IMR-90 (cell line): ENCODE results near the gene EPHX1. TPM values are rescaled to one million over a fixed set of nuclear protein-coding genes. Genes with fewer than 3 reads are reported as not detected.

Source experiments
- ATAC-seq: fragments of 200-7000 bp; cut with Tn5 transposase; 2 replicates; pipeline ENCODE4 v1.9.1; 2020; ENCODE audit warnings: low read depth, mild to moderate bottlenecking, moderate library complexity
- BruUV-seq: library from RNA; stranded (reverse); fragments of 400-500 nt; replicated peaks from 2 replicates; lab custom pipeline; 2021; lab: Mats Ljungman, UMichigan
- CTCF ChIA-PET: fragments of 300-600 bp; formaldehyde crosslinking; extraction: SDS; loops from one replicate; lab custom pipeline; 2021; ENCODE audit warnings: antibody characterized with exemption; lab: Yijun Ruan, JAX
- POLR2A ChIA-PET: fragments of 300-600 bp; sonication (Branson Sonifier 250); formaldehyde crosslinking; loops from one replicate; lab custom pipeline; 2022; ENCODE audit warnings: antibody characterized with exemption; ENCODE audit not compliant: unreplicated experiment; lab: Charles Lee
- DNase-seq: peaks from one replicate; pipeline ENCODE4 v3.0.0; 2013
- H2AFZ ChIP-seq: replicated peaks from 2 replicates; pipeline ENCODE3; 2013; ENCODE audit warnings: low read length, mild to moderate bottlenecking; ENCODE audit not compliant: poor library complexity
- H2AK5ac ChIP-seq: 2 replicates; pipeline ENCODE4 v1.6.1; 2013; ENCODE audit warnings: low read depth, low read length, inconsistent platforms
- H2AK9ac ChIP-seq: replicated peaks from 2 replicates; pipeline ENCODE3; 2013; ENCODE audit warnings: mild to moderate bottlenecking, low read depth, low read length, moderate library complexity; ENCODE audit not compliant: poor library complexity
- H2BK120ac ChIP-seq: 2 replicates; pipeline ENCODE4 v1.6.1; 2013; ENCODE audit warnings: low read depth, low read length, inconsistent platforms
- H2BK15ac ChIP-seq: 3 replicates; pipeline ENCODE4 v1.6.1; 2013; ENCODE audit warnings: low read depth, low read length, inconsistent platforms
- H2BK20ac ChIP-seq: 2 replicates; pipeline ENCODE4 v1.6.1; 2013; ENCODE audit warnings: low read depth, mild to moderate bottlenecking, inconsistent platforms, low read length, moderate library complexity
- H2BK5ac ChIP-seq: 2 replicates; pipeline ENCODE4 v1.6.1; 2013; ENCODE audit warnings: mild to moderate bottlenecking, low read depth, low read length, inconsistent platforms; ENCODE audit not compliant: poor library complexity, severe bottlenecking
- H3K14ac ChIP-seq: replicated peaks from 2 replicates; pipeline ENCODE4 v1.6.1; 2013; ENCODE audit warnings: low read depth, low read length, inconsistent platforms
- H3K18ac ChIP-seq: 2 replicates; pipeline ENCODE4 v1.6.1; 2013; ENCODE audit warnings: low read depth, low read length, control low read depth
- H3K23ac ChIP-seq: 2 replicates; pipeline ENCODE4 v1.6.1; 2013; ENCODE audit warnings: low read depth, low read length, inconsistent platforms
- H3K27ac ChIP-seq: 2 replicates; pipeline ENCODE4 v1.5.1; 2013; ENCODE audit warnings: mild to moderate bottlenecking, control low read depth, low read length; ENCODE audit not compliant: insufficient read depth
- H3K27me3 ChIP-seq: 2 replicates; pipeline ENCODE4 v1.6.1; 2013; ENCODE audit warnings: low read length; ENCODE audit not compliant: control insufficient read depth, insufficient read depth
- H3K36me3 ChIP-seq: 2 replicates; pipeline ENCODE4 v1.6.1; 2013; ENCODE audit warnings: low read length, mixed read lengths; ENCODE audit not compliant: control insufficient read depth, insufficient read depth
- H3K4ac ChIP-seq: 2 replicates; pipeline ENCODE4 v1.6.1; 2013; ENCODE audit warnings: low read depth, low read length, inconsistent platforms
- H3K4me1 ChIP-seq: 2 replicates; pipeline ENCODE4 v1.6.1; 2013; ENCODE audit warnings: low read length, mixed read lengths; ENCODE audit not compliant: control insufficient read depth, insufficient read depth
- H3K4me2 ChIP-seq: 2 replicates; pipeline ENCODE4 v1.6.1; 2013; ENCODE audit warnings: low read depth, mild to moderate bottlenecking, control low read depth, low read length, moderate library complexity
- H3K4me3 ChIP-seq: 2 replicates; pipeline ENCODE4 v1.5.1; 2013; ENCODE audit warnings: low read depth, mild to moderate bottlenecking, control low read depth, low read length, moderate library complexity; ENCODE audit not compliant: insufficient read depth
- H3K56ac ChIP-seq: 2 replicates; pipeline ENCODE4 v1.6.1; 2013; ENCODE audit warnings: low read length, inconsistent platforms; ENCODE audit not compliant: insufficient read depth; ENCODE audit errors: extremely low read depth
- H3K79me1 ChIP-seq, 2 experiments: 2 replicates each; pipeline ENCODE4 v1.6.1; 2013; ENCODE audit warnings: low read length in 2 of 2, inconsistent platforms in 1 of 2, low read depth in 1 of 2
- H3K9ac ChIP-seq: 2 replicates; pipeline ENCODE4 v1.6.1; 2013; ENCODE audit warnings: low read depth, low read length, control low read depth
- H3K9me1 ChIP-seq: 2 replicates; pipeline ENCODE4 v1.6.1; 2013; ENCODE audit warnings: low read length, inconsistent platforms; ENCODE audit not compliant: insufficient read depth
- H3K9me3 ChIP-seq: 2 replicates; pipeline ENCODE4 v1.6.1; 2013; ENCODE audit warnings: low read length; ENCODE audit not compliant: control insufficient read depth, insufficient read depth
- H4K20me1 ChIP-seq: 2 replicates; pipeline ENCODE4 v1.6.1; 2013; ENCODE audit warnings: low read length, inconsistent platforms; ENCODE audit not compliant: insufficient read depth
- H4K5ac ChIP-seq: 2 replicates; pipeline ENCODE4 v1.6.1; 2013; ENCODE audit warnings: mild to moderate bottlenecking, low read depth, low read length, control low read depth
- H4K8ac ChIP-seq, 2 experiments: 2 replicates each; pipeline ENCODE4 v1.6.1; 2013; ENCODE audit warnings: low read depth in 2 of 2, low read length in 2 of 2, control low read depth in 1 of 2, inconsistent platforms in 1 of 2
- H4K91ac ChIP-seq: 2 replicates; pipeline ENCODE4 v1.6.1; 2013; ENCODE audit warnings: low read depth, low read length, inconsistent platforms; ENCODE audit not compliant: insufficient read depth
- BHLHE40 ChIP-seq: fragments of 150-350 bp; IDR thresholded peaks from 2 replicates; pipeline ENCODE4 v1.6.1; 2016; ENCODE audit warnings: mild to moderate bottlenecking, low read depth, low read length
- MAZ ChIP-seq: IDR thresholded peaks from 2 replicates; pipeline ENCODE4 v1.6.1; 2012; ENCODE audit warnings: low read depth, mild to moderate bottlenecking, low read length, improper control_type of control experiment, moderate library complexity, borderline replicate concordance
- NFE2L2 ChIP-seq: fragments of 150-350 bp; IDR thresholded peaks from 2 replicates; pipeline ENCODE4 v1.6.1; 2016; ENCODE audit warnings: low read depth, mild to moderate bottlenecking, low read length
- POLR2A ChIP-seq: IDR thresholded peaks from 2 replicates; pipeline ENCODE4 v1.6.1; 2012; ENCODE audit warnings: mild to moderate bottlenecking, low read depth, low read length
- SMC3 ChIP-seq: fragments of 150-350 bp; IDR thresholded peaks from 2 replicates; pipeline ENCODE4 v1.6.1; 2016; ENCODE audit warnings: low read depth, mild to moderate bottlenecking, antibody characterized with exemption, low read length, moderate library complexity
- WGBS, 2 experiments: methylation state at CpG; one replicate each; pipeline versions ENCODE4 v1.1.5 to v1.1.7; 2013; ENCODE audit warnings: missing lambda C conversion rate in 2 of 2; ENCODE audit not compliant: insufficient read length in 1 of 2; ENCODE audit errors: extremely low coverage in 2 of 2; 5-methylcytosine and 5-hydroxymethylcytosine counted together
- dilution Hi-C: fragments of 300-500 bp; cut with HindIII; formaldehyde crosslinking; loops from one replicate; pipeline ENCODE4 v1.14.3; 2018; ENCODE audit warnings: low sequenced_read_pairs; ENCODE audit not compliant: unreplicated experiment
- in situ Hi-C: fragments of 300-500 bp; cut with MboI; formaldehyde crosslinking; loops from 3 replicates; pipeline ENCODE4 v1.14.3; 2019; ENCODE audit warnings: low sequenced_read_pairs, inconsistent platforms, mixed read lengths
- intact Hi-C: fragments of 100-400 bp; cut with micrococcal nuclease; formaldehyde crosslinking; loops from 2 replicates; pipeline ENCODE4 v1.10.0; 2022
- polyA plus RNA-seq, 3 experiments: library from polyadenylated mRNA; depleted of rRNA; stranded (reverse); fragments of >200 nt; gene quantifications; 2 replicates each; pipeline ENCODE4 v1.2.3, GENCODE V29; 2012; ENCODE audit warnings: low replicate concordance in 1 of 3
- total RNA-seq: library from RNA; depleted of rRNA; stranded (reverse); fragments of >200 nt; gene quantifications from 2 replicates; pipeline ENCODE4 v1.2.3, GENCODE V29; 2012
- TF ChIP-seq, protein P1 (sequence below): fragments of 150-350 bp; IDR thresholded peaks from 2 replicates; pipeline ENCODE4 v1.6.1; 2017; ENCODE audit warnings: mild to moderate bottlenecking, antibody characterized with exemption, low read length, low read depth
- TF ChIP-seq, protein P2 (sequence below): conservative IDR thresholded peaks from 2 replicates; pipeline ENCODE4 v1.5.1; 2012; ENCODE audit warnings: mild to moderate bottlenecking, low read depth, low read length, improper control_type of control experiment

The EPHX1 gene
- total and polyA plus RNA-seq, 2 of the 4 experiments (the other 2 are of a cell fraction), result 20.3 to 46.3 TPM

- 77% methylated on average over 14 of the region's 18 CpGs; no CpG with 5 or more reads in 1 of the 2 experiments for WGBS, 2 experiments
- Histone ChIP-seq H3K36me3 (no peaks in the 10 kb centered on the region), H3K18ac (no peak overlapping the region), H2AK5ac (no peak overlapping the region), H2AFZ (no peak overlapping the region), H4K20me1 (no peaks in the 10 kb centered on the region), H2AK9ac (no peak overlapping the region), H3K4me2 (no peak overlapping the region), H2BK20ac (no peak overlapping the region), H3K14ac (no peak overlapping the region), H3K9me3 (no peaks in the 10 kb centered on the region), H3K23ac (no peak overlapping the region), H3K27me3 (no peaks in the 10 kb centered on the region), H3K56ac (no peak overlapping the region), H3K79me1 (no peaks in the 10 kb centered on the region), H2BK120ac (no peak overlapping the region), H3K4me1 (no peaks in the 10 kb centered on the region), H2BK15ac (no peak overlapping the region), H3K9ac (no peak overlapping the region), H4K91ac (no peak overlapping the region), H4K5ac (no peak overlapping the region), H3K4ac (no peak overlapping the region), H3K9me1 (peaks cover 3% of the 10 kb centered on the region; the same call in 1 of the 2 replicates), H3K27ac (no peak overlapping the region), H3K4me3 (no peak overlapping the region), H2BK5ac (no peak overlapping the region), H4K8ac (no peak overlapping the region)
- no peak for TF ChIP-seq NFE2L2
- TF ChIP-seq SMC3, result no peak
- TF ChIP-seq BHLHE40, result no peak
- TF ChIP-seq, protein P1, sequence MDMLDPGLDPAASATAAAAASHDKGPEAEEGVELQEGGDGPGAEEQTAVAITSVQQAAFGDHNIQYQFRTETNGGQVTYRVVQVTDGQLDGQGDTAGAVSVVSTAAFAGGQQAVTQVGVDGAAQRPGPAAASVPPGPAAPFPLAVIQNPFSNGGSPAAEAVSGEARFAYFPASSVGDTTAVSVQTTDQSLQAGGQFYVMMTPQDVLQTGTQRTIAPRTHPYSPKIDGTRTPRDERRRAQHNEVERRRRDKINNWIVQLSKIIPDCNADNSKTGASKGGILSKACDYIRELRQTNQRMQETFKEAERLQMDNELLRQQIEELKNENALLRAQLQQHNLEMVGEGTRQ, result no peak
- TF ChIP-seq, protein P2, sequence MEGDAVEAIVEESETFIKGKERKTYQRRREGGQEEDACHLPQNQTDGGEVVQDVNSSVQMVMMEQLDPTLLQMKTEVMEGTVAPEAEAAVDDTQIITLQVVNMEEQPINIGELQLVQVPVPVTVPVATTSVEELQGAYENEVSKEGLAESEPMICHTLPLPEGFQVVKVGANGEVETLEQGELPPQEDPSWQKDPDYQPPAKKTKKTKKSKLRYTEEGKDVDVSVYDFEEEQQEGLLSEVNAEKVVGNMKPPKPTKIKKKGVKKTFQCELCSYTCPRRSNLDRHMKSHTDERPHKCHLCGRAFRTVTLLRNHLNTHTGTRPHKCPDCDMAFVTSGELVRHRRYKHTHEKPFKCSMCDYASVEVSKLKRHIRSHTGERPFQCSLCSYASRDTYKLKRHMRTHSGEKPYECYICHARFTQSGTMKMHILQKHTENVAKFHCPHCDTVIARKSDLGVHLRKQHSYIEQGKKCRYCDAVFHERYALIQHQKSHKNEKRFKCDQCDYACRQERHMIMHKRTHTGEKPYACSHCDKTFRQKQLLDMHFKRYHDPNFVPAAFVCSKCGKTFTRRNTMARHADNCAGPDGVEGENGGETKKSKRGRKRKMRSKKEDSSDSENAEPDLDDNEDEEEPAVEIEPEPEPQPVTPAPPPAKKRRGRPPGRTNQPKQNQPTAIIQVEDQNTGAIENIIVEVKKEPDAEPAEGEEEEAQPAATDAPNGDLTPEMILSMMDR, result no peak
- no peak for TF ChIP-seq POLR2A
- TF ChIP-seq MAZ, result no peak
- DNase-seq (no peak), ATAC-seq (no peak)
- ChIA-PET POLR2A (interaction anchor here (0.5 kb wide), 1 partner anchor 125 kb away, joined by 7 read pairs; no protein-coding TSS in a partner anchor), CTCF (no interaction called here)
- intact Hi-C loops, result no loop called here
- dilution Hi-C loops, result no loop called here
- no TSS peak for BruUV-seq
- in situ Hi-C loops, result no loop called here
Observed at GRCh38 chr1:225888289-225888897, 78.5 kb downstream of the EPHX1 start.
